Panc1 (cell line): ENCODE data around the gene TMEM63B.

Experiments
- POLR2AphosphoS5 ChIP-seq: IDR thresholded peaks from 2 replicates; pipeline ENCODE4 v1.6.1; 2012; ENCODE audit warnings: mild to moderate bottlenecking, low read depth, low read length, moderate library complexity
- TCF7L2 ChIP-seq: IDR thresholded peaks from 2 replicates; pipeline ENCODE4 v1.6.1; 2011; ENCODE audit warnings: mild to moderate bottlenecking, low read depth, low read length, inconsistent platforms
- TF ChIP-seq, protein P1 (sequence below): fragments of 450-650 bp; IDR thresholded peaks from 2 replicates; pipeline ENCODE4 v1.5.1; 2017; ENCODE audit warnings: mild to moderate bottlenecking
- TF ChIP-seq, protein P2 (sequence below), 2 experiments: IDR thresholded peaks; 2 replicates each; pipeline ENCODE4 v1.6.1; 2011 to 2012; ENCODE audit warnings: low read depth in 2 of 2, control low read depth in 1 of 2, low read length in 1 of 2, mild to moderate bottlenecking in 1 of 2, moderate library complexity in 1 of 2; ENCODE audit not compliant: insufficient read depth in 1 of 2

- TF ChIP-seq, protein P1, sequence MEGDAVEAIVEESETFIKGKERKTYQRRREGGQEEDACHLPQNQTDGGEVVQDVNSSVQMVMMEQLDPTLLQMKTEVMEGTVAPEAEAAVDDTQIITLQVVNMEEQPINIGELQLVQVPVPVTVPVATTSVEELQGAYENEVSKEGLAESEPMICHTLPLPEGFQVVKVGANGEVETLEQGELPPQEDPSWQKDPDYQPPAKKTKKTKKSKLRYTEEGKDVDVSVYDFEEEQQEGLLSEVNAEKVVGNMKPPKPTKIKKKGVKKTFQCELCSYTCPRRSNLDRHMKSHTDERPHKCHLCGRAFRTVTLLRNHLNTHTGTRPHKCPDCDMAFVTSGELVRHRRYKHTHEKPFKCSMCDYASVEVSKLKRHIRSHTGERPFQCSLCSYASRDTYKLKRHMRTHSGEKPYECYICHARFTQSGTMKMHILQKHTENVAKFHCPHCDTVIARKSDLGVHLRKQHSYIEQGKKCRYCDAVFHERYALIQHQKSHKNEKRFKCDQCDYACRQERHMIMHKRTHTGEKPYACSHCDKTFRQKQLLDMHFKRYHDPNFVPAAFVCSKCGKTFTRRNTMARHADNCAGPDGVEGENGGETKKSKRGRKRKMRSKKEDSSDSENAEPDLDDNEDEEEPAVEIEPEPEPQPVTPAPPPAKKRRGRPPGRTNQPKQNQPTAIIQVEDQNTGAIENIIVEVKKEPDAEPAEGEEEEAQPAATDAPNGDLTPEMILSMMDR, result no peak
- TF ChIP-seq POLR2AphosphoS5 (no peak), TCF7L2 (no peak)
- TF ChIP-seq, protein P2, sequence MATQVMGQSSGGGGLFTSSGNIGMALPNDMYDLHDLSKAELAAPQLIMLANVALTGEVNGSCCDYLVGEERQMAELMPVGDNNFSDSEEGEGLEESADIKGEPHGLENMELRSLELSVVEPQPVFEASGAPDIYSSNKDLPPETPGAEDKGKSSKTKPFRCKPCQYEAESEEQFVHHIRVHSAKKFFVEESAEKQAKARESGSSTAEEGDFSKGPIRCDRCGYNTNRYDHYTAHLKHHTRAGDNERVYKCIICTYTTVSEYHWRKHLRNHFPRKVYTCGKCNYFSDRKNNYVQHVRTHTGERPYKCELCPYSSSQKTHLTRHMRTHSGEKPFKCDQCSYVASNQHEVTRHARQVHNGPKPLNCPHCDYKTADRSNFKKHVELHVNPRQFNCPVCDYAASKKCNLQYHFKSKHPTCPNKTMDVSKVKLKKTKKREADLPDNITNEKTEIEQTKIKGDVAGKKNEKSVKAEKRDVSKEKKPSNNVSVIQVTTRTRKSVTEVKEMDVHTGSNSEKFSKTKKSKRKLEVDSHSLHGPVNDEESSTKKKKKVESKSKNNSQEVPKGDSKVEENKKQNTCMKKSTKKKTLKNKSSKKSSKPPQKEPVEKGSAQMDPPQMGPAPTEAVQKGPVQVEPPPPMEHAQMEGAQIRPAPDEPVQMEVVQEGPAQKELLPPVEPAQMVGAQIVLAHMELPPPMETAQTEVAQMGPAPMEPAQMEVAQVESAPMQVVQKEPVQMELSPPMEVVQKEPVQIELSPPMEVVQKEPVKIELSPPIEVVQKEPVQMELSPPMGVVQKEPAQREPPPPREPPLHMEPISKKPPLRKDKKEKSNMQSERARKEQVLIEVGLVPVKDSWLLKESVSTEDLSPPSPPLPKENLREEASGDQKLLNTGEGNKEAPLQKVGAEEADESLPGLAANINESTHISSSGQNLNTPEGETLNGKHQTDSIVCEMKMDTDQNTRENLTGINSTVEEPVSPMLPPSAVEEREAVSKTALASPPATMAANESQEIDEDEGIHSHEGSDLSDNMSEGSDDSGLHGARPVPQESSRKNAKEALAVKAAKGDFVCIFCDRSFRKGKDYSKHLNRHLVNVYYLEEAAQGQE (IDR thresholded peaks at IDR 0.05; ENCODE audit: insufficient read depth in 1 of 2, low read depth in 2 of 2, low read length in 1 of 2), result no peak
Observed at GRCh38 chr6:44101832-44102231, 25.5 kb upstream of the TMEM63B start.
